K562 (cell line): ENCODE data around the gene LAT. TPM values are rescaled to one million over a fixed set of nuclear protein-coding genes. Genes with fewer than 3 reads are reported as not detected.
"Not testable (repeated sequence)": the region's sequence is repeated elsewhere in the genome, so short reads cannot be mapped to it uniquely, and the experiment has no call there.

Experiments used
- ARID1B ChIP-seq: fragments of 450-650 bp; IDR thresholded peaks from 2 replicates; pipeline ENCODE4 v1.6.1; 2016; ENCODE audit warnings: antibody characterized with exemption, mild to moderate bottlenecking, inconsistent platforms
- ATF3 ChIP-seq, 2 experiments: fragments of 450-650 bp in 1 of 2; sonication (generic) in 1 of 2; formaldehyde crosslinking in 1 of 2; IDR thresholded peaks in 1 of 2; conservative IDR thresholded peaks in 1 of 2; 2 replicates each; pipeline versions ENCODE4 v1.6.1 to v1.8.1; 2016 to 2023; ENCODE audit warnings: mild to moderate bottlenecking in 2 of 2, moderate library complexity in 2 of 2, inconsistent platforms in 1 of 2, missing genetic modification reagents in 1 of 2
- FOSL1 ChIP-seq: fragments of 200-800 bp; sonication (Bioruptor generic); conservative IDR thresholded peaks from 2 replicates; pipeline ENCODE4 v1.6.1; 2016; ENCODE audit warnings: missing genetic modification characterization, missing compliant biosample characterization
- L3MBTL2 ChIP-seq: fragments of 450-650 bp; IDR thresholded peaks from 2 replicates; pipeline ENCODE4 v1.6.1; 2016; ENCODE audit warnings: mild to moderate bottlenecking, moderate library complexity
- MGA ChIP-seq: fragments of 450-650 bp; IDR thresholded peaks from 2 replicates; pipeline ENCODE4 v1.6.1; 2016; ENCODE audit warnings: mild to moderate bottlenecking, moderate library complexity
- NFRKB ChIP-seq: fragments of 450-650 bp; IDR thresholded peaks from 2 replicates; pipeline ENCODE4 v1.6.1; 2016; ENCODE audit warnings: low read depth
- NR4A1 ChIP-seq, 2 experiments: fragments of 250-450 bp in 1 of 2; fragments of 450-650 bp in 1 of 2; sonication (Bioruptor Pico) in 1 of 2; IDR thresholded peaks; 2 replicates each; pipeline versions ENCODE4 v1.4.0 to v1.6.1; 2016 to 2020; ENCODE audit warnings: mild to moderate bottlenecking in 2 of 2, missing compliant biosample characterization in 1 of 2, missing genetic modification characterization in 1 of 2, moderate library complexity in 1 of 2
- SMARCE1 ChIP-seq: fragments of 450-650 bp; IDR thresholded peaks from 2 replicates; pipeline ENCODE4 v1.7.1; 2016; ENCODE audit warnings: mild to moderate bottlenecking
- polyA plus RNA-seq, 8 experiments: library from polyadenylated mRNA; depleted of rRNA in 4 of 8; stranded (reverse) in 5 of 8; unstranded in 3 of 8; fragments of >200 nt; fragmentation: Nextera tagmentation in 2 of 8; fragmentation: Illumina TruSeq in 1 of 8; extraction: Ambion mirVana in 2 of 8; extraction: Trizol in 1 of 8; gene quantifications; 2 replicates each; pipeline versions ENCODE4 v1.2.1 to v1.2.3, GENCODE V29; 2011 to 2014; ENCODE audit warnings: inconsistent platforms in 1 of 8, missing spikeins in 1 of 8
- total RNA-seq, 7 experiments: library from RNA; depleted of rRNA in 6 of 7; stranded (reverse); fragments of >200 nt in 6 of 7; fragmentation: Illumina TruSeq in 2 of 7; extraction: Trizol in 2 of 7; gene quantifications; 2 replicates each; pipeline versions ENCODE4 v1.2.1 to v1.2.3, GENCODE V29; 2011 to 2021; ENCODE audit warnings: low replicate concordance in 1 of 7
- TF ChIP-seq, protein P1 (sequence below): fragments of 450-650 bp; IDR thresholded peaks from 2 replicates; pipeline ENCODE4 v1.6.1; 2017; ENCODE audit warnings: antibody characterized with exemption, mild to moderate bottlenecking

LAT gene
- total and polyA plus RNA-seq, 9 of the 15 experiments (the other 6 are each of a cell fraction or from before 2014, with no cell fraction given): 0.40 to 4.2 (median 1.3) TPM

GRCh38 chr16:29004496-29005139 is 19.8 kb downstream of the LAT start (continued):
- peak; percentile 70 for TF ChIP-seq MGA
- TF ChIP-seq FOSL1 (tag): peak; percentile 16; the same call in 1 of the 2 replicates
- TF ChIP-seq SMARCE1: 0 out of 2 replicates have a peak, but pooled peaks have one; percentile 12
- TF ChIP-seq ATF3 (IDR thresholded peaks at IDR 0.05): peak; percentile 19; the same call in 1 of the 2 replicates
- TF ChIP-seq ATF3 (CRISPR knock-in tag; conservative IDR thresholded peaks at IDR 0.05); NR4A1 (CRISPR knock-in tag; IDR thresholded peaks at IDR 0.05): not testable (repeated sequence)
- peak; percentile 46 for TF ChIP-seq ARID1B
- TF ChIP-seq NR4A1 (tag; IDR thresholded peaks at IDR 0.05): 0 out of 2 replicates have a peak, but pooled peaks have one; percentile 17
- TF ChIP-seq NFRKB: 0 out of 2 replicates have a peak, but pooled peaks have one; percentile 33
- TF ChIP-seq, protein P1, sequence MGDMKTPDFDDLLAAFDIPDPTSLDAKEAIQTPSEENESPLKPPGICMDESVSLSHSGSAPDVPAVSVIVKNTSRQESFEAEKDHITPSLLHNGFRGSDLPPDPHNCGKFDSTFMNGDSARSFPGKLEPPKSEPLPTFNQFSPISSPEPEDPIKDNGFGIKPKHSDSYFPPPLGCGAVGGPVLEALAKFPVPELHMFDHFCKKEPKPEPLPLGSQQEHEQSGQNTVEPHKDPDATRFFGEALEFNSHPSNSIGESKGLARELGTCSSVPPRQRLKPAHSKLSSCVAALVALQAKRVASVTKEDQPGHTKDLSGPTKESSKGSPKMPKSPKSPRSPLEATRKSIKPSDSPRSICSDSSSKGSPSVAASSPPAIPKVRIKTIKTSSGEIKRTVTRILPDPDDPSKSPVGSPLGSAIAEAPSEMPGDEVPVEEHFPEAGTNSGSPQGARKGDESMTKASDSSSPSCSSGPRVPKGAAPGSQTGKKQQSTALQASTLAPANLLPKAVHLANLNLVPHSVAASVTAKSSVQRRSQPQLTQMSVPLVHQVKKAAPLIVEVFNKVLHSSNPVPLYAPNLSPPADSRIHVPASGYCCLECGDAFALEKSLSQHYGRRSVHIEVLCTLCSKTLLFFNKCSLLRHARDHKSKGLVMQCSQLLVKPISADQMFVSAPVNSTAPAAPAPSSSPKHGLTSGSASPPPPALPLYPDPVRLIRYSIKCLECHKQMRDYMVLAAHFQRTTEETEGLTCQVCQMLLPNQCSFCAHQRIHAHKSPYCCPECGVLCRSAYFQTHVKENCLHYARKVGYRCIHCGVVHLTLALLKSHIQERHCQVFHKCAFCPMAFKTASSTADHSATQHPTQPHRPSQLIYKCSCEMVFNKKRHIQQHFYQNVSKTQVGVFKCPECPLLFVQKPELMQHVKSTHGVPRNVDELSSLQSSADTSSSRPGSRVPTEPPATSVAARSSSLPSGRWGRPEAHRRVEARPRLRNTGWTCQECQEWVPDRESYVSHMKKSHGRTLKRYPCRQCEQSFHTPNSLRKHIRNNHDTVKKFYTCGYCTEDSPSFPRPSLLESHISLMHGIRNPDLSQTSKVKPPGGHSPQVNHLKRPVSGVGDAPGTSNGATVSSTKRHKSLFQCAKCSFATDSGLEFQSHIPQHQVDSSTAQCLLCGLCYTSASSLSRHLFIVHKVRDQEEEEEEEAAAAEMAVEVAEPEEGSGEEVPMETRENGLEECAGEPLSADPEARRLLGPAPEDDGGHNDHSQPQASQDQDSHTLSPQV: peak; percentile 82
- peak; percentile 59; the same call in 1 of the 2 replicates for TF ChIP-seq L3MBTL2
